ENCODE results near the gene ZNF235. TPM values are rescaled to one million over a fixed set of nuclear protein-coding genes. Genes with fewer than 3 reads are reported as not detected.
"Not testable (repeated sequence)": the region's sequence is repeated elsewhere in the genome, so short reads cannot be mapped to it uniquely, and the experiment has no call there.

Gene ZNF235
- total RNA-seq, 1 donor from 2014 or later = 14.5 TPM

DNA sequence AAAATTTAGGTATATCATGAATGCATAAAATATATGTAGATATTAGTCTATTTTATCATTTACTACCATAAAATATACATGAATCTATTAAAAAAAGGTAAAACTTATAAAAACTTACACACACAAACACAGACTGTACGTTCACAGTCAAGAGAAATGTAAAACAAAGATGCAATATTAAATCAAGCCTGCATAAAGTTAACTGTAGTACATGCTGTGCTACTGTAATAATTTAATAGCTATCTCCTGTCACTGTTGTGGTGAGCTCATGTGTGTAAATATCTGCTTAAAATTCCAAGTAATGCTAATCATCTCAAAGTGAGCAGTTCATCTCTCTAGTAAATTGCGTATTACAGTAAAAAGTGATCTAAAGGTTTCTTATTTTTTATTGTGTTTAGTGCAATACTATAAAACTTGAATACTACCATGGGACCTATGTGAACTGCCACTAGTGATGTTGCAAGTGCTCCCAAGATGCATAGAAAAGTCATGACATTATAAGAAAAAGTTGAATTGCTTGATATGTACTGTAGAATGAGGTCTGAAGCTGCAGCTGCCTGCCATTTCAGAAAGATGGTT, 45.9 kb downstream of the ZNF235 start:
- ATAC-seq (ENCODE audit: low read depth) (no peak), DNase-seq (no peak)
- no peak overlapping the region for H3K4me3 Mint-ChIP-seq
- ChIA-PET CTCF (no interaction called here), POLR2A (no interaction called here)
- H3K27me3 Mint-ChIP-seq = no peaks in the 10 kb centered on the region
- TF ChIP-seq, protein P1, sequence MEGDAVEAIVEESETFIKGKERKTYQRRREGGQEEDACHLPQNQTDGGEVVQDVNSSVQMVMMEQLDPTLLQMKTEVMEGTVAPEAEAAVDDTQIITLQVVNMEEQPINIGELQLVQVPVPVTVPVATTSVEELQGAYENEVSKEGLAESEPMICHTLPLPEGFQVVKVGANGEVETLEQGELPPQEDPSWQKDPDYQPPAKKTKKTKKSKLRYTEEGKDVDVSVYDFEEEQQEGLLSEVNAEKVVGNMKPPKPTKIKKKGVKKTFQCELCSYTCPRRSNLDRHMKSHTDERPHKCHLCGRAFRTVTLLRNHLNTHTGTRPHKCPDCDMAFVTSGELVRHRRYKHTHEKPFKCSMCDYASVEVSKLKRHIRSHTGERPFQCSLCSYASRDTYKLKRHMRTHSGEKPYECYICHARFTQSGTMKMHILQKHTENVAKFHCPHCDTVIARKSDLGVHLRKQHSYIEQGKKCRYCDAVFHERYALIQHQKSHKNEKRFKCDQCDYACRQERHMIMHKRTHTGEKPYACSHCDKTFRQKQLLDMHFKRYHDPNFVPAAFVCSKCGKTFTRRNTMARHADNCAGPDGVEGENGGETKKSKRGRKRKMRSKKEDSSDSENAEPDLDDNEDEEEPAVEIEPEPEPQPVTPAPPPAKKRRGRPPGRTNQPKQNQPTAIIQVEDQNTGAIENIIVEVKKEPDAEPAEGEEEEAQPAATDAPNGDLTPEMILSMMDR (IDR thresholded peaks at IDR 0.05) = no peak
- no peak overlapping the region for H3K27ac Mint-ChIP-seq
- H3K36me3 Mint-ChIP-seq (ENCODE audit: low read depth) = peaks cover 32% of the 10 kb centered on the region
- H3K4me1 Mint-ChIP-seq = peaks cover 11% of the 10 kb centered on the region
- intact Hi-C loops (cut with micrococcal nuclease) = loop anchor here (1.0 kb wide), 1 partner anchor 52 kb away; no protein-coding TSS in a partner anchor
- peaks cover 40% of the 10 kb centered on the region for H3K9me3 Mint-ChIP-seq

DNA sequence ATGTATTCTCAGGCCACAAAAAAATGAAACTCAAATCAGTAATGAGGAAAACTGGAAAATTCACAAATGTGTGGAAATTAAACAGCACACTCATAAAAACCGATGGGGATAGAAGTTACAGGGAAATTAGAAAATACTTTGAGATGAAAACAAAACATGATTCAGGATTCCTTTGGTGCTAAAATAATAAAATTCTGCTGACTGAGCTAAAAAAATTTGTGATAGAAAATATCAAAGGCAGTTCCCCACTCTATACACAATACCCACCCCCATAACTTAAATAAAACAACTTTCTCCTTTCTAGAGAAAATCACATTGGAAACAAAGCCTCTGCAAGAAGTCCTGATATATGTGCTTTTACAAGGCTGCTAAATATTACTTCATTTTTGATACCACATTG, 46.7 kb downstream of the ZNF235 start:
- DNase-seq (no peak), ATAC-seq (ENCODE audit: low read depth) (no peak)
- Mint-ChIP-seq H3K4me1 (peaks cover 11% of the 10 kb centered on the region), H3K36me3 (ENCODE audit: low read depth) (peaks cover 37% of the 10 kb centered on the region), H3K27me3 (no peaks in the 10 kb centered on the region), H3K9me3 (peaks cover 43% of the 10 kb centered on the region), H3K27ac (no peak overlapping the region), H3K4me3 (no peak overlapping the region)
- TF ChIP-seq, protein P1 (IDR thresholded peaks at IDR 0.05) = no peak
- ChIA-PET CTCF (no interaction called here), POLR2A (no interaction called here)
- intact Hi-C loops (cut with micrococcal nuclease) = no loop called here

DNA sequence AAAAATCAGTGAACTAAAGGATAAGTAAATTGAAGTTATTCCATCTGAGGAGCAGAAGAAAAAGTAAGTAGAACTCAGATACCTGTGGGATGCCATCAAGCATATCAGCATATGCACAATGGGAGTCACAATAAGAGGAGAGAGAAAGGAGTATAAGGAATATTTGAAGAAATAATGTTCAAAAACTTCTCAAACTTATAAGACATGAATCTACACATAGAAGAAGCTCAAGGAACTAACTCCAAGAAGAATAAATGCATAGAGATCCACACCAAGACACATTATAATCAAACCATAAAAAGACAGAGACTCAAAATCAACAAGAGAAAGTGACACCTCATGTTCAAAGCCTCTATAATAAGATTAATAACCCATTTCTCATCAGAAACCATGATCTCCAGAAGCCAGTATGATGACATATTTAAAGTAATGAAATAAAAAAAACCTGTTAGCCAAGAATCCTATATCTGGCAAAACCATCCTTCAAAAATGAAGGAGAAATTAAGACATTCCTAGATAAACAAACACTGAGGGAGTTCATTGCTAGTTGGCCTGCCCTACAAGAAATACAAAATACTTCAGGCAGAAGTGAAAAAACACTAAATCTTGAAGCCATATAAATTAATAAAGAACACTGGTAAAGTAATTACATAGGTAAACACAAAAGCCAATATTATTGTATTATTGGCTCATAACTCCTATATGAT, 49.0 kb downstream of the ZNF235 start:
- peaks cover 11% of the 10 kb centered on the region for H3K4me1 Mint-ChIP-seq
- no peaks in the 10 kb centered on the region for H3K27me3 Mint-ChIP-seq
- TF ChIP-seq, protein P1 (IDR thresholded peaks at IDR 0.05) = no peak
- H3K9me3 Mint-ChIP-seq = peaks cover 57% of the 10 kb centered on the region
- no peak overlapping the region for H3K4me3 Mint-ChIP-seq
- peaks cover 55% of the 10 kb centered on the region for H3K36me3 Mint-ChIP-seq (ENCODE audit: low read depth)
- no peak for DNase-seq
- no peak for ATAC-seq (ENCODE audit: low read depth)
- POLR2A ChIA-PET = no interaction called here
- H3K27ac Mint-ChIP-seq = no peak overlapping the region
- CTCF ChIA-PET = no interaction called here
- intact Hi-C loops (cut with micrococcal nuclease) = no loop called here

DNA sequence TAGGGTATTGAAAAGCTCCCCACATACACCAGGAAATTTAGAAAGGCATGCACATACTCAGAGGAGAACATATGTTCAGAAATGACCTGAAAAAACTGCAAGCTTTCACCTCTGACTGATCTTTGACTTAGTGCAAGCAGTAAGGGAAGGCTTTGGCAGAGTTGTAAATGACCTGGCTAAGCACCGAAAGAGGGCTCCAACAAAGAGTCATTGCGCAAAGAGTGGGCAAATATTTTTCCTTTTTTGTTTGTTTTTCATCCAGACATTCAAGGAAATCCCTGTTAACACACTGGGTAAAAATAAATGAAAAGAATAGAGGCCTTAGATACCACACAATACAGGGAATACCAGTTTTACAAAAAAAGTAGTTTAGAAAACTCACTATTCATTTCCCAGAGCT, 50.3 kb downstream of the ZNF235 start:
- H3K27me3 Mint-ChIP-seq = no peaks in the 10 kb centered on the region
- CTCF ChIA-PET = no interaction called here
- H3K4me3 Mint-ChIP-seq = no peak overlapping the region
- TF ChIP-seq, protein P1 (IDR thresholded peaks at IDR 0.05) = no peak
- peaks cover 66% of the 10 kb centered on the region for H3K36me3 Mint-ChIP-seq (ENCODE audit: low read depth)
- DNase-seq (no peak), ATAC-seq (ENCODE audit: low read depth) (no peak)
- peaks cover 64% of the 10 kb centered on the region for H3K9me3 Mint-ChIP-seq
- POLR2A ChIA-PET = no interaction called here
- H3K27ac Mint-ChIP-seq = no peak overlapping the region
- intact Hi-C loops (cut with micrococcal nuclease) = no loop called here
- H3K4me1 Mint-ChIP-seq = no peaks in the 10 kb centered on the region

DNA sequence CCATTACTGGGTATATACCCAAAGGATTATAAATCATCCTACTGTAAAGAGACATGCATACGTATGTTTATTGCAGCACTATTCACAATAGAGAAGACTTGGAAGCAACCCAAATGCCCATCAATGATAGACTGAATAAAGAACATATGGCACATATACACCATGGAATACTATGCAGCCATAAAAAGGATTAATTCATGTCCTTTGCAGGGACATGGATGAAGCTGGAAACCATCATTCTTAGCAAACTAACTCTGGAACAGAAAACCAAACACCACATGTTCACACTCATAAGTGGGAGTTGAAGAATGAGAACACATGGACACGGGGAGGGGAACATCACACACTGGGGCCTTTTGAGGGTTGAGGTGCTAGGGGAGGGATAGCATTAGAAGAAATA, 51.4 kb downstream of the ZNF235 start:
- DNase-seq; intact Hi-C loops (cut with micrococcal nuclease); ATAC-seq (ENCODE audit: low read depth); CTCF ChIA-PET; H3K27me3 Mint-ChIP-seq; POLR2A ChIA-PET; H3K27ac Mint-ChIP-seq; H3K4me1 Mint-ChIP-seq; H3K4me3 Mint-ChIP-seq: not testable (repeated sequence)
- H3K36me3 Mint-ChIP-seq (ENCODE audit: low read depth) = peaks cover 73% of the 10 kb centered on the region
- peaks cover 61% of the 10 kb centered on the region for H3K9me3 Mint-ChIP-seq

DNA sequence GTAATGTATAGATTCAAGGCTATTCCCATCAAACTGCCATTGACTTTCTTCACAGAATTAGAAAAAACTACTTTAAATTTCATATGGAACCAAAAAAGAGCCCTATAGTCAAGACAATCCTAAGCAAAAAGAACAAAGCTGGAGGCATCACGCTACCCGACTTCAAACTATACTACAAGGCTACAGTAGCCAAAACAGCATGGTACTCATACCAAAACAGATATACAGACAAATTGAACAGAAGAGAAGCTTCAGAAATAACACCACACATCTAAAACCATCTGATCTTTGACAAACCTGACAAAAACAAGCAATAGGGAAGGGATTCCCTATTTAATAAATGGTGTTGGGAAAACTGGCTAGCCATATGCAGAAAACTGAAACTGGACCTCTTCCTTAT, 52.5 kb downstream of the ZNF235 start:
- ATAC-seq (ENCODE audit: low read depth); intact Hi-C loops (cut with micrococcal nuclease); DNase-seq; CTCF ChIA-PET; H3K4me1 Mint-ChIP-seq; H3K4me3 Mint-ChIP-seq; H3K27me3 Mint-ChIP-seq; POLR2A ChIA-PET; H3K27ac Mint-ChIP-seq: not testable (repeated sequence)
- Mint-ChIP-seq H3K9me3 (peaks cover 51% of the 10 kb centered on the region), H3K36me3 (ENCODE audit: low read depth) (peaks cover 73% of the 10 kb centered on the region)

All from activated B cell treated with CpG ODN at 0.5 μM for 24 hours (primary cell).